Measurements from ENCODE around the gene SLC39A12. TPM values are rescaled to one million over a fixed set of nuclear protein-coding genes. Genes with fewer than 3 reads are reported as not detected.

Gene SLC39A12
- total and polyA plus RNA-seq, 2 of the 13 experiments (the other 11 are each of a cell fraction or from before 2014, with no cell fraction given), result not detected

DNA sequence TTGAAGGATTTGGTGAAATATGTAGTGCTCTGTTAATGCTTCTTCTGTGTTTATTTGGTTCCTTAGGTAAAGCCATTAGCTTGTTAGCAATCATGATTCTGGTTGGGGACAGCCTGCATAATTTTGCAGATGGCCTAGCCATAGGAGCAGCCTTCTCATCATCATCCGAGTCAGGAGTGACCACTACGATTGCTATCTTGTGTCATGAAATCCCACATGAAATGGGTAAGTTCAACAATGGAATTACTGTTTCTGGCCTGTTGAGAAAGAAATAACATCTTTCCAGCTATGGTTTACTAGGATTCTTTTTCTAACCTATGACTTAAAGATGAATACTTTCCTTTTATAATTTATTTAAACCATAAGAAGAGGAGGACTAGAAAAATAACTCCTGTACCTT is 48.9 kb downstream of the SLC39A12 start:
- H3K9me3 ChIP-seq (ENCODE audit: low read length), result no peaks in the 10 kb centered on the region
- H3K36me3 ChIP-seq (replicated peaks in 1 of 2; ENCODE audit: control insufficient read depth in 1 of 2, insufficient read depth in 2 of 2, low read length in 2 of 2), result no peaks in the 10 kb centered on the region
- FAIRE-seq (no peak), DNase-seq (ENCODE audit: low spot score) (no peak), ATAC-seq (no peak)
- no peaks in the 10 kb centered on the region for H3K4me1 ChIP-seq (ENCODE audit: insufficient read depth, low read length)
- H2AFZ ChIP-seq (ENCODE audit: low read length), result no peak overlapping the region
- WGBS (ENCODE audit: low lambda C conversion rate), result 59% methylated on average over 2 of the region's 2 CpGs
- intact Hi-C loops (cut with micrococcal nuclease; ENCODE audit: unreplicated experiment) (no loop called here), in situ Hi-C loops (cut with HindIII; ENCODE audit: extremely low pct_ligation_motif_present, low pct_unique_long_range_greater_than_20kb) (no loop called here)
- POLR2A ChIA-PET, result no interaction called here
- H3K4me3 ChIP-seq (replicated peaks in 1 of 3; ENCODE audit: insufficient read depth in 1 of 3, low read depth in 2 of 3, low read length in 3 of 3), result no peak overlapping the region
- H3K4me2 ChIP-seq (ENCODE audit: low read depth, low read length), result no peak overlapping the region
- H3K9ac ChIP-seq (ENCODE audit: insufficient read depth, low read depth, low read length), result no peak overlapping the region
- CTCF ChIA-PET (ENCODE audit: low intra/inter-chr PET ratio, low total read pairs), result no interaction called here
- H4K20me1 ChIP-seq (ENCODE audit: insufficient read depth, low read length), result no peaks in the 10 kb centered on the region
- H3K79me2 ChIP-seq (ENCODE audit: insufficient read depth, low read length), result no peaks in the 10 kb centered on the region
- TF ChIP-seq ZNF788 (CRISPR knock-in tag; IDR thresholded peaks at IDR 0.05; ENCODE audit: borderline replicate concordance), result no peak
- no peak overlapping the region for H3K27ac ChIP-seq (ENCODE audit: extremely low read length, insufficient read depth, low read length)
- BruUV-seq (replicated peaks), result no TSS peak
- no peaks in the 10 kb centered on the region for H3K27me3 ChIP-seq (ENCODE audit: control insufficient read depth in 1 of 2, insufficient read depth in 2 of 2, low read length in 2 of 2)

DNA sequence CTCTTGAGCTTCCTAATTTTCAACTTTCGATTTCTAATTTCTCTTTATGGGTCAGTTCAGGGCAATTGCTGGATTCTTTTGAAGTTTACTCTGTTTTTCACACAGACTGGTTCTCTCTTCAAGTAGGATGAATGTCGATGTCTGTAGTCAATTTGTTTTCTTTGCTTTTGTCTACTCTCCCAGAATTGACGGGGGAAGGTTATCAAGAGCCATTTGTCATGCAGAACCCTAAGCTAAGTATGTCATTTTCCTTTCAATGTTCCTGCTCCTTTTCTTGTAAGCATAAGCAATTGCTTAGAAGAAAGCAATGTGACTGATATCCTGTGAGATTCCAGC is 53.7 kb downstream of the SLC39A12 start:
- no peak overlapping the region for H3K27ac ChIP-seq (ENCODE audit: extremely low read length, insufficient read depth, low read length)
- POLR2A ChIA-PET, result no interaction called here
- no peak overlapping the region for H3K9ac ChIP-seq (ENCODE audit: insufficient read depth, low read depth, low read length)
- WGBS (ENCODE audit: low lambda C conversion rate), result 0% methylated on average over 3 of the region's 3 CpGs
- no peaks in the 10 kb centered on the region for H3K36me3 ChIP-seq (replicated peaks in 1 of 2; ENCODE audit: control insufficient read depth in 1 of 2, insufficient read depth in 2 of 2, low read length in 2 of 2)
- no peak overlapping the region for H3K4me2 ChIP-seq (ENCODE audit: low read depth, low read length)
- in situ Hi-C loops (cut with HindIII; ENCODE audit: extremely low pct_ligation_motif_present, low pct_unique_long_range_greater_than_20kb), result no loop called here
- H3K79me2 ChIP-seq (ENCODE audit: insufficient read depth, low read length), result no peaks in the 10 kb centered on the region
- intact Hi-C loops (cut with micrococcal nuclease; ENCODE audit: unreplicated experiment), result no loop called here
- H3K4me1 ChIP-seq (ENCODE audit: insufficient read depth, low read length), result no peaks in the 10 kb centered on the region
- DNase-seq (ENCODE audit: low spot score) (no peak), FAIRE-seq (no peak), ATAC-seq (no peak)
- TF ChIP-seq ZNF709 (CRISPR knock-in tag; IDR thresholded peaks at IDR 0.05) (no peak), RAD21 (CRISPR knock-in tag; IDR thresholded peaks at IDR 0.05) (no peak), ATF1 (CRISPR knock-in tag; IDR thresholded peaks at IDR 0.05) (no peak), KLF12 (CRISPR knock-in tag; IDR thresholded peaks at IDR 0.05; ENCODE audit: borderline replicate concordance) (no peak), SNAI1 (CRISPR knock-in tag; IDR thresholded peaks at IDR 0.05; ENCODE audit: borderline replicate concordance) (no peak), SPEN (CRISPR knock-in tag; IDR thresholded peaks at IDR 0.05; ENCODE audit: low read depth) (no peak), ZNF510 (CRISPR knock-in tag; IDR thresholded peaks at IDR 0.05; ENCODE audit: low read depth) (no peak), PAF1 (CRISPR knock-in tag; IDR thresholded peaks at IDR 0.05) (no peak), RFX1 (IDR thresholded peaks at IDR 0.05) (no peak), ZNF160 (CRISPR knock-in tag; IDR thresholded peaks at IDR 0.05) (no peak), HHEX (CRISPR knock-in tag; IDR thresholded peaks at IDR 0.05) (no peak), NFKB2 (CRISPR knock-in tag; IDR thresholded peaks at IDR 0.05; ENCODE audit: borderline replicate concordance) (no peak)
- TF ChIP-seq, protein P1, sequence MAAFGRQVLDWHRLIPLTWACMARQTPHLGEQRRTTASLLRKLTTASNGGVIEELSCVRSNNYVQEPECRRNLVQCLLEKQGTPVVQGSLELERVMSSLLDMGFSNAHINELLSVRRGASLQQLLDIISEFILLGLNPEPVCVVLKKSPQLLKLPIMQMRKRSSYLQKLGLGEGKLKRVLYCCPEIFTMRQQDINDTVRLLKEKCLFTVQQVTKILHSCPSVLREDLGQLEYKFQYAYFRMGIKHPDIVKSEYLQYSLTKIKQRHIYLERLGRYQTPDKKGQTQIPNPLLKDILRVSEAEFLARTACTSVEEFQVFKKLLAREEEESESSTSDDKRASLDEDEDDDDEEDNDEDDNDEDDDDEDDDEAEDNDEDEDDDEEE (CRISPR knock-in tag; IDR thresholded peaks at IDR 0.05), result no peak
- TF ChIP-seq, protein P2, sequence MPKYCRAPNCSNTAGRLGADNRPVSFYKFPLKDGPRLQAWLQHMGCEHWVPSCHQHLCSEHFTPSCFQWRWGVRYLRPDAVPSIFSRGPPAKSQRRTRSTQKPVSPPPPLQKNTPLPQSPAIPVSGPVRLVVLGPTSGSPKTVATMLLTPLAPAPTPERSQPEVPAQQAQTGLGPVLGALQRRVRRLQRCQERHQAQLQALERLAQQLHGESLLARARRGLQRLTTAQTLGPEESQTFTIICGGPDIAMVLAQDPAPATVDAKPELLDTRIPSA (CRISPR knock-in tag; IDR thresholded peaks at IDR 0.05; ENCODE audit: borderline replicate concordance), result no peak
- no peak overlapping the region for H2AFZ ChIP-seq (ENCODE audit: low read length)
- H4K20me1 ChIP-seq (ENCODE audit: insufficient read depth, low read length), result no peaks in the 10 kb centered on the region
- CTCF ChIA-PET (ENCODE audit: low intra/inter-chr PET ratio, low total read pairs), result no interaction called here
- no TSS peak for BruUV-seq (replicated peaks)
- H3K9me3 ChIP-seq (ENCODE audit: low read length), result no peaks in the 10 kb centered on the region
- H3K4me3 ChIP-seq (replicated peaks in 1 of 3; ENCODE audit: insufficient read depth in 1 of 3, low read depth in 2 of 3, low read length in 3 of 3), result no peak overlapping the region
- no peaks in the 10 kb centered on the region for H3K27me3 ChIP-seq (ENCODE audit: control insufficient read depth in 1 of 2, insufficient read depth in 2 of 2, low read length in 2 of 2)

Data from HepG2 (cell line).